ENCODE results near the gene NAV1.

DNA sequence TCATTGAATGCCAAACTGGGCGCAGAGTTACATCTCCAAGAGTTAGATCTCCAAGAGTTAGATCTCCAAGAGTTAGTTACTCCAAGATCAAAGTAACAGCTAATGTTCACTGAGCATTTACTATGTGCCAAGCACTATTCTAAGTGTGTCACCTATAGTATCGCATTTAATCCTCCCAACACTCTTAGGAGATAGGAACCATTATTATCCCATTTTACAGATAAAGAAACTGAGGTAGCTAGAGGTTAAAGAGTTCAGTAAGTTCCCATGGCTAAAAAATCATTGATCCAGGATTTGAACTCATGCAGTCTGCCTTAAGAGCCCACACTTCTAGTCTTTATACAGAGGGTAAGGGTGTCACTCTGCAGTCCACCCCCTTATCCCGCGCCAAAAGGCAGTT is 1.5 kb upstream of the NAV1 start:
- TF ChIP-seq, protein P1, sequence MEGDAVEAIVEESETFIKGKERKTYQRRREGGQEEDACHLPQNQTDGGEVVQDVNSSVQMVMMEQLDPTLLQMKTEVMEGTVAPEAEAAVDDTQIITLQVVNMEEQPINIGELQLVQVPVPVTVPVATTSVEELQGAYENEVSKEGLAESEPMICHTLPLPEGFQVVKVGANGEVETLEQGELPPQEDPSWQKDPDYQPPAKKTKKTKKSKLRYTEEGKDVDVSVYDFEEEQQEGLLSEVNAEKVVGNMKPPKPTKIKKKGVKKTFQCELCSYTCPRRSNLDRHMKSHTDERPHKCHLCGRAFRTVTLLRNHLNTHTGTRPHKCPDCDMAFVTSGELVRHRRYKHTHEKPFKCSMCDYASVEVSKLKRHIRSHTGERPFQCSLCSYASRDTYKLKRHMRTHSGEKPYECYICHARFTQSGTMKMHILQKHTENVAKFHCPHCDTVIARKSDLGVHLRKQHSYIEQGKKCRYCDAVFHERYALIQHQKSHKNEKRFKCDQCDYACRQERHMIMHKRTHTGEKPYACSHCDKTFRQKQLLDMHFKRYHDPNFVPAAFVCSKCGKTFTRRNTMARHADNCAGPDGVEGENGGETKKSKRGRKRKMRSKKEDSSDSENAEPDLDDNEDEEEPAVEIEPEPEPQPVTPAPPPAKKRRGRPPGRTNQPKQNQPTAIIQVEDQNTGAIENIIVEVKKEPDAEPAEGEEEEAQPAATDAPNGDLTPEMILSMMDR (IDR thresholded peaks at IDR 0.05; ENCODE audit: low read length), result no peak
- TF ChIP-seq EZH2phosphoT487 (IDR thresholded peaks at IDR 0.05; ENCODE audit: low read length), result no peak
